GM18868 (cell line): ENCODE results near the gene STX18.
"Not testable (repeated sequence)": the region's sequence is repeated elsewhere in the genome, so short reads cannot be mapped to it uniquely, and the experiment has no call there.

Experiments used
- ATAC-seq: cut with Tn5 transposase; IDR thresholded peaks from one replicate; pipeline ENCODE4 v1.9.1; 2021; ENCODE audit warnings: mild to moderate bottlenecking, moderate library complexity; ENCODE audit not compliant: unreplicated experiment

STX18 gene

GRCh38 chr4:4555916-4556315 is 14.1 kb upstream of the STX18 start:
- no peak for ATAC-seq

- ATAC-seq: no peak
Measured at GRCh38 chr4:4554234-4554633, 12.4 kb upstream of the STX18 start.

- not testable (repeated sequence) for ATAC-seq
Measured at GRCh38 chr4:4552042-4552441, 10.2 kb upstream of the STX18 start.

- ATAC-seq: not testable (repeated sequence)
Measured at GRCh38 chr4:4550161-4550560, 8.3 kb upstream of the STX18 start.

GRCh38 chr4:4549534-4549933 is 7.7 kb upstream of the STX18 start:
- ATAC-seq: no peak

GRCh38 chr4:4542774-4543485 is 1.1 kb upstream of the STX18 start:
- ATAC-seq: no peak

- peak; percentile 29 for ATAC-seq
Measured at GRCh38 chr4:4541040-4541631, 712 bp downstream of the STX18 start.

- ATAC-seq: no peak
Measured at GRCh38 chr4:4539481-4539880, 2.4 kb downstream of the STX18 start.

GRCh38 chr4:4535590-4535989 is 6.3 kb downstream of the STX18 start:
- no peak for ATAC-seq

- ATAC-seq: no peak
Measured at GRCh38 chr4:4534515-4535145, 7.2 kb downstream of the STX18 start.

- ATAC-seq: no peak
Measured at GRCh38 chr4:4533461-4534169, 8.2 kb downstream of the STX18 start.

GRCh38 chr4:4532371-4533154 is 9.3 kb downstream of the STX18 start:
- ATAC-seq: no peak

- ATAC-seq: no peak
Measured at GRCh38 chr4:4529392-4529791, 12.5 kb downstream of the STX18 start.

- ATAC-seq: no peak
Measured at GRCh38 chr4:4526401-4526800, 15.4 kb downstream of the STX18 start.

GRCh38 chr4:4524364-4524763 is 17.5 kb downstream of the STX18 start:
- ATAC-seq: peak; percentile 99

GRCh38 chr4:4521731-4522130 is 20.1 kb downstream of the STX18 start:
- ATAC-seq: no peak

GRCh38 chr4:4521136-4521535 is 20.7 kb downstream of the STX18 start:
- ATAC-seq: no peak

- ATAC-seq: no peak
Measured at GRCh38 chr4:4519297-4519894, 22.5 kb downstream of the STX18 start.

GRCh38 chr4:4518747-4519146 is 23.1 kb downstream of the STX18 start:
- no peak for ATAC-seq

- no peak for ATAC-seq
Measured at GRCh38 chr4:4514786-4515185, 27.1 kb downstream of the STX18 start.
